ENCODE data around the gene TRIM7.

TRIM7 gene

GRCh38 chr5:181204826-181205760, at the start of gene TRIM7:
Gene TRIM7 (minus strand): TSS chr5:181205196. CDS start chr5:181205110, 86 bp downstream.
- peak; percentile 78 for DNase-seq

- no peak for DNase-seq
These were observed 43.3 kb upstream of the TRIM7 start for GRCh38 chr5:181248277-181248676.

GRCh38 chr5:181246276-181247049, 41.5 kb upstream of the TRIM7 start:
- peak; percentile 89 for DNase-seq

- no peak for DNase-seq
These were observed 40.7 kb upstream of the TRIM7 start for GRCh38 chr5:181245427-181246275.

- DNase-seq, result peak; percentile 83
These were observed 38.8 kb upstream of the TRIM7 start, which contains the start of gene RACK1 for GRCh38 chr5:181243564-181244343. Gene RACK1 (minus strand): TSS chr5:181243906. CDS start chr5:181243800, 106 bp downstream.

GRCh38 chr5:181243018-181243563, 38.1 kb upstream of the TRIM7 start:
- no peak for DNase-seq

- no peak for DNase-seq
These were observed 37.0 kb upstream of the TRIM7 start for GRCh38 chr5:181242031-181242451.

- no peak for DNase-seq
These were observed 36.5 kb upstream of the TRIM7 start for GRCh38 chr5:181241393-181241975.

GRCh38 chr5:181239062-181239663, 34.2 kb upstream of the TRIM7 start:
- DNase-seq, result no peak

- no peak for DNase-seq
These were observed 32.9 kb upstream of the TRIM7 start for GRCh38 chr5:181237729-181238385.

- no peak for DNase-seq
These were observed 32.1 kb upstream of the TRIM7 start for GRCh38 chr5:181236954-181237641.

GRCh38 chr5:181236471-181236870, 31.5 kb upstream of the TRIM7 start:
- DNase-seq, result no peak

GRCh38 chr5:181235689-181236366, 30.8 kb upstream of the TRIM7 start:
- no peak for DNase-seq

GRCh38 chr5:181235323-181235688, 30.3 kb upstream of the TRIM7 start:
- no peak for DNase-seq

- no peak for DNase-seq
These were observed 29.7 kb upstream of the TRIM7 start for GRCh38 chr5:181234455-181235306.

- DNase-seq, result no peak
These were observed 28.9 kb upstream of the TRIM7 start for GRCh38 chr5:181233801-181234454.

- no peak for DNase-seq
These were observed 28.2 kb upstream of the TRIM7 start for GRCh38 chr5:181233088-181233800.

All from 8988T (cell line).